NCI-H2227 (cell line): ENCODE results near the gene SYMPK.

Experiments used
- DNase-seq: peaks from one replicate; lab custom pipeline; 2025; ENCODE audit not compliant: unreplicated experiment; lab: John Stamatoyannopoulos, UW

The SYMPK gene

GRCh38 chr19:45768655-45768983, 94.3 kb downstream of the SYMPK start:
- no peak for DNase-seq

GRCh38 chr19:45767881-45768654, 94.9 kb downstream of the SYMPK start:
- DNase-seq = peak; percentile 65

- DNase-seq = no peak
Measured at GRCh38 chr19:45767410-45767880, 95.5 kb downstream of the SYMPK start.

- DNase-seq = no peak
Measured at GRCh38 chr19:45766869-45767346, 96.0 kb downstream of the SYMPK start.

- no peak for DNase-seq
Measured at GRCh38 chr19:45766296-45766868, 96.6 kb downstream of the SYMPK start.

GRCh38 chr19:45765702-45766295, 97.1 kb downstream of the SYMPK start:
- DNase-seq = no peak
